HEK293 (cell line): Measurements from ENCODE around the gene SMIM12.

ENCODE experiments used
- CTCF ChIA-PET: fragments of 350-600 bp; formaldehyde crosslinking; extraction: SDS; loops from one replicate; lab custom pipeline; 2021; ENCODE audit warnings: antibody characterized with exemption; lab: Yijun Ruan, JAX
- POLR2A ChIA-PET: fragments of 300-600 bp; formaldehyde crosslinking; extraction: SDS; loops from one replicate; lab custom pipeline; 2020; ENCODE audit warnings: antibody characterized with exemption, inconsistent platforms; lab: Yijun Ruan, JAX
- H3K27ac ChIP-seq: fragments of 200-500 bp; sonication (Bioruptor generic); 2 replicates; pipeline ENCODE4 v1.5.1; 2014; ENCODE audit warnings: low read depth, low read length, control low read depth, inconsistent platforms; ENCODE audit errors: extremely low read depth
- H3K36me3 ChIP-seq, 2 experiments: fragments of 200-500 bp in 1 of 2; sonication (Bioruptor generic) in 1 of 2; 1 replicate in 1 of 2; 2 replicates in 1 of 2; pipeline ENCODE4 v1.5.1; 2014 to 2017; ENCODE audit warnings: inconsistent platforms in 2 of 2, low read length in 2 of 2; ENCODE audit not compliant: control insufficient read depth in 2 of 2, insufficient read depth in 1 of 2
- H3K4me1 ChIP-seq: fragments of 200-500 bp; sonication (Bioruptor generic); 2 replicates; pipeline ENCODE4 v1.5.1; 2014; ENCODE audit warnings: mild to moderate bottlenecking, low read length, inconsistent platforms; ENCODE audit not compliant: control insufficient read depth, insufficient read depth
- H3K4me3 ChIP-seq: 2 replicates; pipeline ENCODE4 v1.5.1; 2011; ENCODE audit warnings: low read depth, mild to moderate bottlenecking, control low read depth, low read length, moderate library complexity
- H3K9me3 ChIP-seq: fragments of 200-500 bp; sonication (Bioruptor generic); 2 replicates; pipeline ENCODE4 v1.5.1; 2014; ENCODE audit warnings: low read depth, low read length, inconsistent platforms; ENCODE audit not compliant: control insufficient read depth, insufficient read depth
- AEBP2 ChIP-seq: fragments of 450-650 bp; formaldehyde crosslinking; IDR thresholded peaks from 2 replicates; pipeline ENCODE4 v1.5.1; 2016; ENCODE audit warnings: missing biosample characterization, missing genetic modification characterization, borderline replicate concordance
- GLI4 ChIP-seq: fragments of 450-650 bp; formaldehyde crosslinking; IDR thresholded peaks from 2 replicates; pipeline ENCODE4 v1.5.1; 2016; ENCODE audit warnings: missing biosample characterization, missing genetic modification characterization
- GLIS1 ChIP-seq: fragments of 450-650 bp; formaldehyde crosslinking; IDR thresholded peaks from 2 replicates; pipeline ENCODE4 v1.5.1; 2016; ENCODE audit warnings: missing biosample characterization, missing genetic modification characterization
- INSM2 ChIP-seq: fragments of 450-650 bp; formaldehyde crosslinking; IDR thresholded peaks from 2 replicates; pipeline ENCODE4 v1.5.1; 2016; ENCODE audit warnings: missing biosample characterization, missing genetic modification characterization
- KLF7 ChIP-seq: fragments of 450-650 bp; formaldehyde crosslinking; IDR thresholded peaks from 2 replicates; pipeline ENCODE4 v1.5.1; 2016; ENCODE audit warnings: missing biosample characterization, missing genetic modification characterization, borderline replicate concordance
- KLF8 ChIP-seq: fragments of 450-650 bp; formaldehyde crosslinking; IDR thresholded peaks from 2 replicates; pipeline ENCODE4 v1.5.1; 2016; ENCODE audit warnings: missing biosample characterization, missing genetic modification characterization
- SCRT2 ChIP-seq: fragments of 450-650 bp; formaldehyde crosslinking; IDR thresholded peaks from 2 replicates; pipeline ENCODE4 v1.5.1; 2016; ENCODE audit warnings: missing biosample characterization, missing genetic modification characterization
- SP2 ChIP-seq: fragments of 450-650 bp; formaldehyde crosslinking; IDR thresholded peaks from 2 replicates; pipeline ENCODE4 v1.5.1; 2016; ENCODE audit warnings: missing biosample characterization, missing genetic modification characterization
- ZFHX2 ChIP-seq: fragments of 450-650 bp; formaldehyde crosslinking; conservative IDR thresholded peaks from 2 replicates; pipeline ENCODE4 v1.5.1; 2016; ENCODE audit warnings: missing biosample characterization, missing genetic modification characterization
- ZFP41 ChIP-seq: fragments of 450-650 bp; formaldehyde crosslinking; IDR thresholded peaks from 2 replicates; pipeline ENCODE4 v1.5.1; 2016; ENCODE audit warnings: missing biosample characterization, missing genetic modification characterization, borderline replicate concordance
- ZNF10 ChIP-seq: fragments of 450-650 bp; formaldehyde crosslinking; IDR thresholded peaks from 2 replicates; pipeline ENCODE4 v1.5.1; 2017; ENCODE audit warnings: missing biosample characterization, missing genetic modification characterization
- ZNF140 ChIP-seq: fragments of 450-650 bp; formaldehyde crosslinking; IDR thresholded peaks from 2 replicates; pipeline ENCODE4 v1.5.1; 2016; ENCODE audit warnings: missing biosample characterization, missing genetic modification characterization
- ZNF214 ChIP-seq: fragments of 450-650 bp; formaldehyde crosslinking; IDR thresholded peaks from 2 replicates; pipeline ENCODE4 v1.5.1; 2017; ENCODE audit warnings: missing biosample characterization, mild to moderate bottlenecking, missing genetic modification characterization, borderline replicate concordance
- ZNF23 ChIP-seq: fragments of 450-650 bp; formaldehyde crosslinking; IDR thresholded peaks from 2 replicates; pipeline ENCODE4 v1.5.1; 2016; ENCODE audit warnings: missing biosample characterization, missing genetic modification characterization, borderline replicate concordance
- ZNF266 ChIP-seq: fragments of 450-650 bp; formaldehyde crosslinking; IDR thresholded peaks from 2 replicates; pipeline ENCODE4 v1.5.1; 2016; ENCODE audit warnings: missing biosample characterization, missing genetic modification characterization, low read depth
- ZNF311 ChIP-seq: fragments of 450-650 bp; formaldehyde crosslinking; IDR thresholded peaks from 2 replicates; pipeline ENCODE4 v1.5.1; 2017; ENCODE audit warnings: missing biosample characterization, missing genetic modification characterization, borderline replicate concordance
- ZNF324 ChIP-seq: fragments of 450-650 bp; formaldehyde crosslinking; IDR thresholded peaks from 2 replicates; pipeline ENCODE4 v1.5.1; 2016; ENCODE audit warnings: missing biosample characterization, missing genetic modification characterization
- ZNF350 ChIP-seq: fragments of 450-650 bp; formaldehyde crosslinking; IDR thresholded peaks from 2 replicates; pipeline ENCODE4 v1.5.0; 2017; ENCODE audit warnings: missing biosample characterization, mild to moderate bottlenecking, missing genetic modification characterization
- ZNF426 ChIP-seq: fragments of 450-650 bp; formaldehyde crosslinking; IDR thresholded peaks from 2 replicates; pipeline ENCODE4 v1.5.1; 2017; ENCODE audit warnings: missing biosample characterization, missing genetic modification characterization, mild to moderate bottlenecking, inconsistent platforms, moderate library complexity
- ZNF433 ChIP-seq: fragments of 450-650 bp; formaldehyde crosslinking; IDR thresholded peaks from 2 replicates; pipeline ENCODE4 v1.5.1; 2016; ENCODE audit warnings: missing biosample characterization, missing genetic modification characterization, low read depth
- ZNF529 ChIP-seq: fragments of 450-650 bp; formaldehyde crosslinking; IDR thresholded peaks from 2 replicates; pipeline ENCODE4 v1.5.1; 2017; ENCODE audit warnings: missing genetic modification characterization, missing biosample characterization; ENCODE audit not compliant: insufficient replicate concordance
- ZNF530 ChIP-seq: fragments of 450-650 bp; formaldehyde crosslinking; IDR thresholded peaks from 2 replicates; pipeline ENCODE4 v1.5.1; 2016; ENCODE audit warnings: low read depth, missing biosample characterization, missing genetic modification characterization
- ZNF645 ChIP-seq: fragments of 450-650 bp; formaldehyde crosslinking; IDR thresholded peaks from 2 replicates; pipeline ENCODE4; 2016; ENCODE audit warnings: missing biosample characterization, missing genetic modification characterization
- ZNF660 ChIP-seq: fragments of 450-650 bp; IDR thresholded peaks from 2 replicates; pipeline ENCODE4 v1.5.1; 2018; ENCODE audit warnings: missing biosample characterization, mild to moderate bottlenecking, missing genetic modification characterization
- ZSCAN23 ChIP-seq: fragments of 450-650 bp; formaldehyde crosslinking; IDR thresholded peaks from 2 replicates; pipeline ENCODE4 v1.5.1; 2016; ENCODE audit warnings: missing biosample characterization, missing genetic modification characterization
- ZSCAN30 ChIP-seq: fragments of 450-650 bp; IDR thresholded peaks from 2 replicates; pipeline ENCODE4 v1.5.1; 2018; ENCODE audit warnings: missing biosample characterization, mild to moderate bottlenecking, missing genetic modification characterization, moderate library complexity
- ZXDB ChIP-seq: fragments of 450-650 bp; formaldehyde crosslinking; IDR thresholded peaks from 2 replicates; pipeline ENCODE4 v1.5.1; 2016; ENCODE audit warnings: missing biosample characterization, missing genetic modification characterization
- TF ChIP-seq, protein P1 (sequence below): fragments of 450-650 bp; formaldehyde crosslinking; IDR thresholded peaks from 2 replicates; pipeline ENCODE4 v1.5.1; 2016; ENCODE audit warnings: missing biosample characterization, missing genetic modification characterization
- TF ChIP-seq, protein P2 (sequence below): fragments of 450-650 bp; formaldehyde crosslinking; IDR thresholded peaks from 2 replicates; pipeline ENCODE4 v1.5.1; 2016; ENCODE audit warnings: missing biosample characterization, missing genetic modification characterization

The SMIM12 gene

GRCh38 chr1:34872133-34872503, 12.6 kb upstream of the SMIM12 start:
- ChIA-PET POLR2A (no interaction called here), CTCF (interaction anchor here (1.0 to 1.9 kb wide), 2 partner anchors 12 to 19 kb away, joined by 3 to 8 read pairs; partner anchors contain the start of gene SMIM12)
- no peak for TF ChIP-seq ZNF350 (tag by site-specific recombination)
- TF ChIP-seq ZNF530 (tag by site-specific recombination): no peak
- no peak for TF ChIP-seq ZXDB (tag by site-specific recombination)
- no peak for TF ChIP-seq AEBP2 (tag by site-specific recombination)
- TF ChIP-seq KLF8 (tag by site-specific recombination): no peak
- TF ChIP-seq ZNF433 (tag by site-specific recombination): no peak
- TF ChIP-seq ZNF266 (tag by site-specific recombination): no peak
- TF ChIP-seq ZNF311 (tag by site-specific recombination): no peak
- TF ChIP-seq SP2 (tag by site-specific recombination): no peak
- no peak for TF ChIP-seq ZFP41 (tag by site-specific recombination)
- no peak for TF ChIP-seq GLI4 (tag by site-specific recombination)
- no peak for TF ChIP-seq SCRT2 (tag by site-specific recombination)
- TF ChIP-seq ZNF660 (tag by site-specific recombination): no peak
- no peak for TF ChIP-seq KLF7 (tag by site-specific recombination)
- TF ChIP-seq, protein P1, sequence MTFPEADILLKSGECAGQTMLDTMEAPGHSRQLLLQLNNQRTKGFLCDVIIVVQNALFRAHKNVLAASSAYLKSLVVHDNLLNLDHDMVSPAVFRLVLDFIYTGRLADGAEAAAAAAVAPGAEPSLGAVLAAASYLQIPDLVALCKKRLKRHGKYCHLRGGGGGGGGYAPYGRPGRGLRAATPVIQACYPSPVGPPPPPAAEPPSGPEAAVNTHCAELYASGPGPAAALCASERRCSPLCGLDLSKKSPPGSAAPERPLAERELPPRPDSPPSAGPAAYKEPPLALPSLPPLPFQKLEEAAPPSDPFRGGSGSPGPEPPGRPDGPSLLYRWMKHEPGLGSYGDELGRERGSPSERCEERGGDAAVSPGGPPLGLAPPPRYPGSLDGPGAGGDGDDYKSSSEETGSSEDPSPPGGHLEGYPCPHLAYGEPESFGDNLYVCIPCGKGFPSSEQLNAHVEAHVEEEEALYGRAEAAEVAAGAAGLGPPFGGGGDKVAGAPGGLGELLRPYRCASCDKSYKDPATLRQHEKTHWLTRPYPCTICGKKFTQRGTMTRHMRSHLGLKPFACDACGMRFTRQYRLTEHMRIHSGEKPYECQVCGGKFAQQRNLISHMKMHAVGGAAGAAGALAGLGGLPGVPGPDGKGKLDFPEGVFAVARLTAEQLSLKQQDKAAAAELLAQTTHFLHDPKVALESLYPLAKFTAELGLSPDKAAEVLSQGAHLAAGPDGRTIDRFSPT: no peak
- no peak for TF ChIP-seq GLIS1 (tag by site-specific recombination)
- Histone ChIP-seq H3K4me3 (no peak overlapping the region), H3K27ac (no peak overlapping the region), H3K9me3 (no peaks in the 10 kb centered on the region), H3K36me3 (no peaks in the 10 kb centered on the region), H3K4me1 (no peaks in the 10 kb centered on the region)

- Histone ChIP-seq H3K27ac (no peak overlapping the region), H3K4me1 (no peaks in the 10 kb centered on the region), H3K4me3 (no peak overlapping the region), H3K36me3 (no peaks in the 10 kb centered on the region), H3K9me3 (no peaks in the 10 kb centered on the region)
- POLR2A ChIA-PET: no interaction called here
- CTCF ChIA-PET: interaction anchor here (1.0 to 1.9 kb wide), 2 partner anchors 12 to 19 kb away, joined by 3 to 8 read pairs; partner anchors contain the start of gene SMIM12
- no peak for TF ChIP-seq ZFHX2 (tag by site-specific recombination)
- TF ChIP-seq ZNF23 (tag by site-specific recombination): no peak
- TF ChIP-seq ZNF529: no peak
- TF ChIP-seq ZNF214 (tag by site-specific recombination): no peak
- TF ChIP-seq ZNF10 (tag by site-specific recombination): no peak
- no peak for TF ChIP-seq ZSCAN30 (tag by site-specific recombination)
- TF ChIP-seq, protein P2, sequence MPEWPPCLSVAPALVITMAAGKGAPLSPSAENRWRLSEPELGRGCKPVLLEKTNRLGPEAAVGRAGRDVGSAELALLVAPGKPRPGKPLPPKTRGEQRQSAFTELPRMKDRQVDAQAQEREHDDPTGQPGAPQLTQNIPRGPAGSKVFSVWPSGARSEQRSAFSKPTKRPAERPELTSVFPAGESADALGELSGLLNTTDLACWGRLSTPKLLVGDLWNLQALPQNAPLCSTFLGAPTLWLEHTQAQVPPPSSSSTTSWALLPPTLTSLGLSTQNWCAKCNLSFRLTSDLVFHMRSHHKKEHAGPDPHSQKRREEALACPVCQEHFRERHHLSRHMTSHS: no peak
- no peak for TF ChIP-seq ZNF140
- TF ChIP-seq ZSCAN23 (tag by site-specific recombination): no peak
- TF ChIP-seq ZNF324 (tag by site-specific recombination): no peak
- no peak for TF ChIP-seq ZNF645
- TF ChIP-seq ZNF426: no peak
- TF ChIP-seq INSM2 (tag by site-specific recombination): no peak
Observed at GRCh38 chr1:34871443-34872132, 12.0 kb upstream of the SMIM12 start.
